ENCODE results near the gene JPH3. TPM values are rescaled to one million over a fixed set of nuclear protein-coding genes. Genes with fewer than 3 reads are reported as not detected.

Gene JPH3
- total and polyA plus RNA-seq, 2 experiments from 2014 or later: not detected

DNA sequence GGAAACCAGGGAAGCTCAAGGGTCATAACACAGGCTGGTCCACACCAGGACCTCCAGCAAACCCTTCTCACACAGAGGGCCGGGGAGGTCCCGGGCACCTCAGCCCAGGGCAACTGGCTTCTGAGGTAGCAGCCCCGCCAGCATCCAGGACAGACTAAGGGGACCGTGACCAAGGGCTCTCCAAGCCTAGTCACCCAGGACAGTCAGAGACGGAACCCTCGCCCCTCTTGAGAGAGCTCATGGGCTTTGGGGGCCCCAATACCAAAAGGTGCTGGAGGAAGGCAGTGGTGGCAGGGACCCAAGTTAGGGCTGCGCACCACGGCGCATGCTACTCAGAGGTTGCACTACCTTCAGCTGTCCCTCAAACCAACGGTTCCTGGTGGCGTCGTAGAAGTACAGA, 108.6 kb downstream of the JPH3 start:
- H3K79me2 ChIP-seq (ENCODE audit: insufficient read depth): no peaks in the 10 kb centered on the region
- H3K36me3 ChIP-seq (ENCODE audit: low read depth): no peaks in the 10 kb centered on the region
- H3K27ac ChIP-seq: no peak overlapping the region
- no peaks in the 10 kb centered on the region for H4K20me1 ChIP-seq (ENCODE audit: insufficient read depth)
- no peak overlapping the region for H3K4me3 ChIP-seq
- H3K27me3 ChIP-seq (replicated peaks; ENCODE audit: insufficient read depth): no peaks in the 10 kb centered on the region
- no peaks in the 10 kb centered on the region for H3F3A ChIP-seq (ENCODE audit: insufficient read depth)
- TF ChIP-seq EZH2 (IDR thresholded peaks at IDR 0.05; ENCODE audit: insufficient read depth, poor library complexity, severe bottlenecking) (no peak), EZH2phosphoT487 (IDR thresholded peaks at IDR 0.05; ENCODE audit: insufficient read depth, low read depth) (no peak)
- H3K9me2 ChIP-seq (ENCODE audit: insufficient read depth): no peaks in the 10 kb centered on the region
- H3K9me3 ChIP-seq (ENCODE audit: low read depth): no peaks in the 10 kb centered on the region
- no peaks in the 10 kb centered on the region for H3K4me1 ChIP-seq (ENCODE audit: insufficient read depth)
- 95 to 98% methylated on average over 12 of the region's 12 CpGs for WGBS, 2 experiments (ENCODE audit: low coverage in 1 of 2, low lambda C conversion rate in 2 of 2, missing lambda C conversion rate in 2 of 2)
- DNase-seq: no peak
- no peak overlapping the region for H3K9ac ChIP-seq
- in situ Hi-C loops (cut with MboI): no loop called here
- no peak overlapping the region for H2AFZ ChIP-seq
- H3K4me2 ChIP-seq (ENCODE audit: unreplicated experiment): no peak overlapping the region

DNA sequence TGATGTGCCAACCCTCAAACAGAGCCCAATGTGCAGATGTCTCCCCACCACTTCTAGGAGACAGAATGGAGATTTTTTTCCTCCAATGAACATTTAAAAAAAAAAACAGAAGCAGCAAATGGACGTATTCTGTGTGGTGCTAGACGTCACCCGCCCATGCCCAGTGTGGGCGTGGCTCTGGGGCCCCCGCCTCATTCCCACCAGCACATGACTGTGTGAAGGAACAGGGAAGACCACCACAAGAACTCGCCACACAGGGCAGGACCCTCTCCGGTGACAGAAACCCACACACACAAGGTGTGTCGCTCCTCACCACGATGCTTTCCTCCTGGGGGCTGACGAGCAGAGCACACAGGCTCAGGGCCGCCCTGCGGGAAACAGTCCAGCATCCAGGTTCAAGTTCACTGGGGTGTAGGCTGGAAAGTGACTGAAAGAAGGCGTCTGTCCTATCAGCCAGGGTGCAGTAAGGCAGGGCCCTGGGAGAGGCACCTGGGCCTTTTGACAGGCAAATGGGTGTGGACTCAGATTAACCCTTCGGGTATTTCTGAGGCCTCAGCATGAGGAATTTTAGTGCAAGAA, 110.0 kb downstream of the JPH3 start:
- 90 to 93% methylated on average over 14 of the region's 14 CpGs for WGBS, 2 experiments (ENCODE audit: low coverage in 1 of 2, low lambda C conversion rate in 2 of 2, missing lambda C conversion rate in 2 of 2)
- H3K9ac ChIP-seq: no peak overlapping the region
- H3K36me3 ChIP-seq (ENCODE audit: low read depth): no peaks in the 10 kb centered on the region
- no peaks in the 10 kb centered on the region for H3K9me2 ChIP-seq (ENCODE audit: insufficient read depth)
- H3K79me2 ChIP-seq (ENCODE audit: insufficient read depth): no peaks in the 10 kb centered on the region
- H4K20me1 ChIP-seq (ENCODE audit: insufficient read depth): no peaks in the 10 kb centered on the region
- H3F3A ChIP-seq (ENCODE audit: insufficient read depth): no peaks in the 10 kb centered on the region
- no peaks in the 10 kb centered on the region for H3K4me1 ChIP-seq (ENCODE audit: insufficient read depth)
- in situ Hi-C loops (cut with MboI): no loop called here
- no peak overlapping the region for H3K4me2 ChIP-seq (ENCODE audit: unreplicated experiment)
- H3K4me3 ChIP-seq: no peak overlapping the region
- no peak for TF ChIP-seq EZH2 (IDR thresholded peaks at IDR 0.05; ENCODE audit: insufficient read depth, poor library complexity, severe bottlenecking)
- no peak for TF ChIP-seq EZH2phosphoT487 (IDR thresholded peaks at IDR 0.05; ENCODE audit: insufficient read depth, low read depth)
- DNase-seq: no peak
- H3K27me3 ChIP-seq (replicated peaks; ENCODE audit: insufficient read depth): no peaks in the 10 kb centered on the region
- no peaks in the 10 kb centered on the region for H3K9me3 ChIP-seq (ENCODE audit: low read depth)
- no peak overlapping the region for H2AFZ ChIP-seq
- H3K27ac ChIP-seq: no peak overlapping the region

DNA sequence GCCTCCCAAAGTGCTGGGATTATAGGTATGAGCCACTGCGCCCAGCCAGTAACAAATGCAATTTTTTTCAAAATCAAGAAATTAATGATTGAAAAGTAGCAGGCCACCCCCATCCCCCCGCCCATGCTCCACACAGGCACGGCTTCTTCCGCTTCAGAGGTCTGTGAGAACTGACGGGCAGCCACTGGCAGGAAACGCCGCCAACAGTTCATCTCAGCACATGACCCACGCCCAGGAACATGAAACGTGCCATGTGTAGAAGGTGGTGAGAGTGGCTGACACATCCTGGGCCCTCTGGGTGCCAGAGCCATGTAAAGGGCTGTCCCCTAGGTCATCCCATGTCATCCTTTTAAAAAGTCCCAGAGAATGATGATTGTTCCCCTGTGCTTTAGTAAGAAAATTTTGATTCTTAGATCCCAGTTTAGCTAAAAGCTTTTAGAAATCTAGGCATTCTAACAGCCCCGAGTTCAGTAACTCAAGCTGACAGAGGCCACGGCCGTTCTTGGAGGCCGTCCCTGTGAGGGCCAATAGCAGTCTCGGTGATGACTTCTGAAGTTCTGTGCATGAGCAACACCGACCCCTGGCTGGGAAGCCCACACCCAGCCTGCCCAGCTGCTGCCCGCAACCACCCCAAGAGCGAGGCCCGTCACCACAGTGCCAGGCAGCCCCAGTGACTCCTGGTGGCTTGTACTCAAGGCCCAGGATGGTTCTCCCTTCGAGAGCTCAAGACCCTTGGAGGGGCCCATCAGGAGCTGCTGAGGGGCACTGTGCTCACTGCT, 111.3 kb downstream of the JPH3 start:
- H3K9me2 ChIP-seq (ENCODE audit: insufficient read depth): no peaks in the 10 kb centered on the region
- H3K79me2 ChIP-seq (ENCODE audit: insufficient read depth): no peaks in the 10 kb centered on the region
- no peaks in the 10 kb centered on the region for H3K4me1 ChIP-seq (ENCODE audit: insufficient read depth)
- no peak for DNase-seq
- no peak overlapping the region for H2AFZ ChIP-seq
- H3K27me3 ChIP-seq (replicated peaks; ENCODE audit: insufficient read depth): no peaks in the 10 kb centered on the region
- WGBS, 2 experiments (ENCODE audit: low coverage in 1 of 2, low lambda C conversion rate in 2 of 2, missing lambda C conversion rate in 2 of 2): 93 to 94% methylated on average over 19 of the region's 19 CpGs
- H3K9ac ChIP-seq: no peak overlapping the region
- H3K27ac ChIP-seq: no peak overlapping the region
- no peak overlapping the region for H3K4me3 ChIP-seq
- no peak for TF ChIP-seq EZH2 (IDR thresholded peaks at IDR 0.05; ENCODE audit: insufficient read depth, poor library complexity, severe bottlenecking)
- H3K4me2 ChIP-seq (ENCODE audit: unreplicated experiment): no peak overlapping the region
- H3F3A ChIP-seq (ENCODE audit: insufficient read depth): no peaks in the 10 kb centered on the region
- no peaks in the 10 kb centered on the region for H3K36me3 ChIP-seq (ENCODE audit: low read depth)
- no peaks in the 10 kb centered on the region for H3K9me3 ChIP-seq (ENCODE audit: low read depth)
- no peaks in the 10 kb centered on the region for H4K20me1 ChIP-seq (ENCODE audit: insufficient read depth)
- in situ Hi-C loops (cut with MboI): no loop called here

DNA sequence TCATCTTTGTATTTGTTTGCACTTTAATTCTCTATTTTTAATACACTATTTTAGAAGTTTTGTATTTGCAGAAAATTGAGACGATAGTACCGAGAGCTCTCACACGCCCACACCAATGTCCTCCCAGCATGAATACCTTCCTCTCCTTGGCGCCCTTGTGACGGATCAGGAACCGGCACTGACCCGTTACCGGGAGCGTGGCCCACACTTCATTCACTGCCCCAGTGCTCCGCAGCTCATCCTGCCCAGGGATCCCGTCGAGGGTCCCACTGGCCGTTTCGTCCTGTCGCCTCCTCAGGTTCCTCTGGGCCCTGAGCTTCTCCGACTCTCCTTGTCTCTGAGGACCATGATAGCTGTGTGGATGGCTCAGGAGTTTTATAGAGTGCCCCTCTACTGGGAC, 112.9 kb downstream of the JPH3 start:
- no peak overlapping the region for H3K4me3 ChIP-seq
- no peak overlapping the region for H3K4me2 ChIP-seq (ENCODE audit: unreplicated experiment)
- no peaks in the 10 kb centered on the region for H3K4me1 ChIP-seq (ENCODE audit: insufficient read depth)
- no peaks in the 10 kb centered on the region for H3K79me2 ChIP-seq (ENCODE audit: insufficient read depth)
- H3K9me2 ChIP-seq (ENCODE audit: insufficient read depth): no peaks in the 10 kb centered on the region
- H3K9ac ChIP-seq: no peak overlapping the region
- in situ Hi-C loops (cut with MboI): no loop called here
- H3K27me3 ChIP-seq (replicated peaks; ENCODE audit: insufficient read depth): no peaks in the 10 kb centered on the region
- no peak for DNase-seq
- TF ChIP-seq EZH2 (IDR thresholded peaks at IDR 0.05; ENCODE audit: insufficient read depth, poor library complexity, severe bottlenecking) (no peak), EZH2phosphoT487 (IDR thresholded peaks at IDR 0.05; ENCODE audit: insufficient read depth, low read depth) (no peak)
- no peaks in the 10 kb centered on the region for H3K36me3 ChIP-seq (ENCODE audit: low read depth)
- H3K9me3 ChIP-seq (ENCODE audit: low read depth): no peaks in the 10 kb centered on the region
- H2AFZ ChIP-seq: no peak overlapping the region
- no peaks in the 10 kb centered on the region for H4K20me1 ChIP-seq (ENCODE audit: insufficient read depth)
- H3K27ac ChIP-seq: no peak overlapping the region
- H3F3A ChIP-seq (ENCODE audit: insufficient read depth): no peaks in the 10 kb centered on the region
- 98 to 99% methylated on average over 15 to 16 of the region's 16 CpGs for whole genome bisulfite sequencing, 2 experiments (ENCODE audit: low coverage in 1 of 2, low lambda C conversion rate in 2 of 2, missing lambda C conversion rate in 2 of 2)
